ENCODE measurements around the gene TEX22.

The TEX22 gene

DNA sequence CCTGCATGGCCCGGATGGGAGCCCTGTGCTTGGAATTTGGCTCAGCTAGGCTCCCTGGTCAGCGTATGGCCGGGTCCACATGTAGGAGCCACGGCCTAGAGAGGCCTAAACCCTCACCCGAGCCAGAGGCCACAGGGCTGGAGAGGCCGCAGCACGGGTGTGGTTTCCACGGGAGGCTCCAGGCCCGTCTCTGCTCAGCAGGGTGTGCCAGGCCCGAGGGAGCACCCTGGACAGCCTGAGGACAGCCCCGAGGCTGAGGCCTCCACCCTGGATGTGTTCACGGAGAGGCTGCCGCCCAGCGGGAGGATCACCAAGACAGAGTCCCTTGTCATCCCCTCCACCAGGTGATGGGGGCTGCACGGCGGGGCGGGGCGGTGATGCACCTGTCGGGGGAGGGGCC is 17.6 kb upstream of the TEX22 start:
- peaks cover 4% of the 10 kb centered on the region for H3K36me3 Mint-ChIP-seq (ENCODE audit: low read depth)
- H3K27ac Mint-ChIP-seq = no peak overlapping the region
- H3K4me3 Mint-ChIP-seq = no peak overlapping the region
- H3K9me3 Mint-ChIP-seq = no peaks in the 10 kb centered on the region
- H3K4me1 Mint-ChIP-seq = no peaks in the 10 kb centered on the region
- TF ChIP-seq, protein P1, sequence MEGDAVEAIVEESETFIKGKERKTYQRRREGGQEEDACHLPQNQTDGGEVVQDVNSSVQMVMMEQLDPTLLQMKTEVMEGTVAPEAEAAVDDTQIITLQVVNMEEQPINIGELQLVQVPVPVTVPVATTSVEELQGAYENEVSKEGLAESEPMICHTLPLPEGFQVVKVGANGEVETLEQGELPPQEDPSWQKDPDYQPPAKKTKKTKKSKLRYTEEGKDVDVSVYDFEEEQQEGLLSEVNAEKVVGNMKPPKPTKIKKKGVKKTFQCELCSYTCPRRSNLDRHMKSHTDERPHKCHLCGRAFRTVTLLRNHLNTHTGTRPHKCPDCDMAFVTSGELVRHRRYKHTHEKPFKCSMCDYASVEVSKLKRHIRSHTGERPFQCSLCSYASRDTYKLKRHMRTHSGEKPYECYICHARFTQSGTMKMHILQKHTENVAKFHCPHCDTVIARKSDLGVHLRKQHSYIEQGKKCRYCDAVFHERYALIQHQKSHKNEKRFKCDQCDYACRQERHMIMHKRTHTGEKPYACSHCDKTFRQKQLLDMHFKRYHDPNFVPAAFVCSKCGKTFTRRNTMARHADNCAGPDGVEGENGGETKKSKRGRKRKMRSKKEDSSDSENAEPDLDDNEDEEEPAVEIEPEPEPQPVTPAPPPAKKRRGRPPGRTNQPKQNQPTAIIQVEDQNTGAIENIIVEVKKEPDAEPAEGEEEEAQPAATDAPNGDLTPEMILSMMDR (IDR thresholded peaks at IDR 0.05; ENCODE audit: unreplicated experiment in 3 of 3) = no peak
- no peaks in the 10 kb centered on the region for H3K27me3 Mint-ChIP-seq (ENCODE audit: low read depth)

DNA sequence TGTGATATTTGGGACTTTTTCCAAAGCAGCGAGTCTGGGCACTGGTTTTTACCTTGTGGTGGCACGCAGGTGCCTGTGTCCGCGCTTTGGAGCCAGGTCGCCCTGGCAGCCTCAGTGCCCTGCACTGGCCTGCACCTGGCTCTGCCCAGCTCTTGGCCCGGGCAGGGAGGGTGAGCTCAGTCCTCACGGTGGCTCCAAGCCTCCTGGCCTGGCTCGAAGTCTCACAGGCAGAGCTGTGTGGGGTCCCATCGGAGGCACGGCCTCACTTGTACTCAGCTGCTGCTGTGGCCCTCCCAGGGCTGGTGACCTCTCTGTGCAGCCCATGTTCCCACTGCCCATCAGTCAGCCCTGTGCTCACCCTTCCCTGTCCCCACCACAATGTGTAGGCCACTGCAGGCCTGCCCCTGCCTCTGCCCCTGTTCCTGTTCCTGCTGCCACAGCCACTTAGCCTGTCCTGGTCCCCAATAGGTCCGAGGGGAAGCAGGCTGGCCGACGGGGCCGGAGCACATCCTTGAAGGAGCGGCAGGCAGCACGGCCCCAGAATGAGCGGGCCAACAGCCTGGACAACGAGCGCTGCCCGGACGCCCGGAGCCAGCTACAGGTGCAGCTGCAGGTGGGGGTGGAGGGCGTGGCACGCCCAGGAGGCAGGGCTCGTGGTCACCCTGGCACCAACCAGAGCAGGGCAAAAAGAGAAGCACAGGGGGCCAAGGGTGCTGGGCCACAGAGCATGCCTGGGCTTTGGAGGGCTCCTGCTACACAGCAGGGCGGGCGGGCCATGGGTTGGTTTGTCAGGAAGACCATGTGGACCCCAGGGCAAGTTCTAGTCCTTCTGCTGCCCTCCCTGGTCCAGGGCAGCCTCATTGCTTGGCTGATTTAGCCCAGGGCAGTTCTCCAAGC is 16.6 kb upstream of the TEX22 start:
- H3K4me1 Mint-ChIP-seq = no peaks in the 10 kb centered on the region
- TF ChIP-seq, protein P1 (IDR thresholded peaks at IDR 0.05; ENCODE audit: unreplicated experiment in 3 of 3) = no peak
- H3K9me3 Mint-ChIP-seq = no peaks in the 10 kb centered on the region
- peaks cover 4% of the 10 kb centered on the region for H3K36me3 Mint-ChIP-seq (ENCODE audit: low read depth)
- no peaks in the 10 kb centered on the region for H3K27me3 Mint-ChIP-seq (ENCODE audit: low read depth)
- H3K4me3 Mint-ChIP-seq = no peak overlapping the region
- H3K27ac Mint-ChIP-seq = no peak overlapping the region

DNA sequence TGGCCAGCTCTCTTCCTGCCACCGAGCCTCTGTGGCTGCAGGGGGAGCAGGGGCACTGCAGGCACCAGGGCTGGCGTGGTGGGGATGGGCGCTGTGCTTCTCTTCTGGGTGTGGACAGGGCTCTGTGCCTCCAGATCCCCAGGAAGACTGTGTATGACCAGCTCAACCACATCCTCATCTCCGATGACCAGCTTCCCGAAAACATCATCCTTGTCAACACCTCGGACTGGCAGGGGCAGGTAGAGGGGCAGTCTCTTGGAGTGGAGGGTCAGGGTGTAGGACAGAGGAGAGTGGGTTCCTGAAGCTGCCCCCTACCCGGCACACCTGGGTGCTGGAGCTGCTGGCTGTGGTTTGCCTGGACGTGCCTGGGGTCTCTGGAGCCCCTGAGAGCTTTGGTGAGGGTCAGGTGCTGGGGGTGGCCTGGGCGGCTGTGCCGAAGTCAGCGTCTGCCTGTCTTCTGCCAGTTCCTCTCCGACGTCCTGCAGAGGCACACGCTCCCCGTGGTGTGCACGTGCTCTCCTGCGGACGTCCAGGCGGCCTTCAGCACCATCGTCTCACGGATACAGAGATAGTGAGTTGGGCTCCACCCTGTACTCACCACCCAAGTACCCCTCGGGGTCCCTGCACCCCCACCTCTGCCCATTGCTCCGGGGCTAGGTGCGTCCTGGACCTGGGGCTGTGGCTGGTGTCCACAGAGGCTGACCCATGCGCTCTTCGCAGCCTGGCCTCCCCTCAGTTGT is 15.8 kb upstream of the TEX22 start:
- no peak overlapping the region for H3K4me3 Mint-ChIP-seq

DNA sequence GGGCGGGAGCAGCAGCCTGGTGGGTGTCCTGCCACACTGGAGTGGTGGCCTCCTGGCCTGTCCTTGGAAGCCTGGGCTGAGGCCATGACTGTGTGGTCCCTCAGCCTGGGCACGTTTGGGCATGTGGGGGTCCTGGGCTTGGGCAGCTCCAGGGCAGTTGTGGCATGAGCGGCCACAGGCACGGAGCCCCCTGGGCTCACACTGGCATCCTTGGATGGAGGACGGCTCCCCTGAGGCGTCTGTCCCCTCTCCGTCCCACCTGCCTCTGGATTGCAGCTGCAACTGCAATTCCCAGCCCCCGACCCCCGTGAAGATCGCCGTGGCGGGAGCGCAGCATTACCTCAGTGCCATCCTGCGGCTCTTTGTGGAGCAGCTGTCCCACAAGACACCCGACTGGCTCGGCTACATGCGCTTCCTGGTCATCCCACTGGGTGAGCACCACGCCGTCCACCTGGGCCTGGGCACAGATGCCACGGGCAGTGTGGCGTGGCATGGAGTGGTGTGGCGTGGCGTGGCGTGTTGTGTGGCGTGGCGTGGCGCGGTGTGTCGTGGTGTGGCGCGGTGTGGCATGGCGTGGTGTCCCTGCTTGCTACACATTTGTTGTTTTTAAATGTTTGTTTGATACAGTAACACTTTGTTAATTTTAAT is 15.1 kb upstream of the TEX22 start:
- no peak overlapping the region for H3K4me3 Mint-ChIP-seq
- H3K27me3 Mint-ChIP-seq (ENCODE audit: low read depth) = no peaks in the 10 kb centered on the region
- TF ChIP-seq, protein P1 (IDR thresholded peaks at IDR 0.05; ENCODE audit: unreplicated experiment in 3 of 3) = no peak
- H3K4me1 Mint-ChIP-seq = no peaks in the 10 kb centered on the region
- no peak overlapping the region for H3K27ac Mint-ChIP-seq
- no peaks in the 10 kb centered on the region for H3K9me3 Mint-ChIP-seq
- peaks cover 4% of the 10 kb centered on the region for H3K36me3 Mint-ChIP-seq (ENCODE audit: low read depth)

More for the DNA sequence above, 15.8 kb upstream of the TEX22 start:
- H3K27me3 Mint-ChIP-seq (ENCODE audit: low read depth) = no peaks in the 10 kb centered on the region
- TF ChIP-seq, protein P1 (IDR thresholded peaks at IDR 0.05; ENCODE audit: unreplicated experiment in 3 of 3) = no peak
- no peak overlapping the region for H3K27ac Mint-ChIP-seq
- no peaks in the 10 kb centered on the region for H3K4me1 Mint-ChIP-seq
- H3K9me3 Mint-ChIP-seq = no peaks in the 10 kb centered on the region
- peaks cover 4% of the 10 kb centered on the region for H3K36me3 Mint-ChIP-seq (ENCODE audit: low read depth)

DNA sequence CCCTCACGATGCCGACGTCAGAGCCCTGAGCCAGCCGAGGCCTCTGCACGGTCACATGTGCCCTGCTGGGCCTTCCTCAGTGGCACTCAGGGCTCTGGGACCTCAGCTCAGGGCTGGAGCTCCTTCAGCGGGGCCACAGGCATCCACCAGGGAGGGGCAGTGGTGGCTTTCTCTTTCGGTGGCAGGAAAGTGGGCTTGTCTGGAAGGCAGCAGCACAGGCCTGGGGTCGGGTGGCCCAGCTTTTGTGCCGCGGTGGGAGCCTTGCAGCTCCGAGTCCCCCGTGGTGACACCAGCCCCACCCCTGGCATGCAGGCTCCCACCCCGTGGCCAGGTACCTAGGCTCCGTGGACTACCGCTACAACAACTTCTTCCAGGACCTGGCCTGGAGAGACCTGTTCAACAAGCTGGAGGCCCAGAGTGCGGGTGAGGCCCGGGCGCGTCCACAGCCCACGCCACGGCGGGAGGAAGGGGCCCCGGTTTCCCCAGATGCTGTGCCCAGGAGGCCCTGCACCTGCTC is 14.2 kb upstream of the TEX22 start:
- Mint-ChIP-seq H3K27ac (no peak overlapping the region), H3K27me3 (ENCODE audit: low read depth) (no peaks in the 10 kb centered on the region), H3K4me1 (peaks cover 5% of the 10 kb centered on the region), H3K36me3 (ENCODE audit: low read depth) (peaks cover 4% of the 10 kb centered on the region), H3K4me3 (no peak overlapping the region), H3K9me3 (no peaks in the 10 kb centered on the region)
- TF ChIP-seq, protein P1 (IDR thresholded peaks at IDR 0.05; ENCODE audit: unreplicated experiment in 3 of 3) = no peak
